ENCODE data around the gene AFTPH.
A peak's percentile ranks its signal among the peaks of the same experiment; 100 is the strongest.

The AFTPH gene

GRCh38 chr2:64488050-64488974, 35.8 kb upstream of the AFTPH start:
- H3K4me1 ChIP-seq (ENCODE audit: control insufficient read depth, insufficient read depth, low read length) = no peaks in the 10 kb centered on the region
- H3K4me3 ChIP-seq (ENCODE audit: low read depth, low read length) = no peak overlapping the region
- H3K9me3 ChIP-seq (ENCODE audit: control insufficient read depth, insufficient read depth, low read depth, low read length) = no peaks in the 10 kb centered on the region
- CTCF ChIA-PET = interaction anchor here (0.5 to 5.9 kb wide), 45 partner anchors 8 to 439 kb away, joined by 3 to 155 read pairs (median 5); partner anchors contain the start of gene AFTPH
- POLR2A ChIA-PET = interaction anchor here (1.0 kb wide), 1 partner anchor 158 kb away, joined by 4 read pairs; no protein-coding TSS in a partner anchor
- no peak for TF ChIP-seq ZNF548 (tag by site-specific recombination; IDR thresholded peaks at IDR 0.05)
- TF ChIP-seq PRDM10 (tag by site-specific recombination; IDR thresholded peaks at IDR 0.05) = peak; percentile 47; the same call in 1 of the 2 replicates
- TF ChIP-seq CTCF (tag by site-specific recombination; IDR thresholded peaks at IDR 0.05) = peak; percentile 47
- no peak for TF ChIP-seq SP7 (tag by site-specific recombination; IDR thresholded peaks at IDR 0.05)
- peak; percentile 68 for TF ChIP-seq ZNF654 (tag by site-specific recombination; IDR thresholded peaks at IDR 0.05; ENCODE audit: low read depth)
- H3K36me3 ChIP-seq (ENCODE audit: control insufficient read depth in 2 of 2, insufficient read depth in 1 of 2, low read length in 2 of 2) = no peaks in the 10 kb centered on the region
- H3K27ac ChIP-seq (ENCODE audit: extremely low read depth, low read depth, low read length) = no peak overlapping the region

- TF ChIP-seq KLF16 (tag by site-specific recombination; IDR thresholded peaks at IDR 0.05) (no peak), ZNF571 (tag by site-specific recombination; IDR thresholded peaks at IDR 0.05) (no peak), ZNF623 (tag by site-specific recombination; IDR thresholded peaks at IDR 0.05) (no peak), ZNF549 (tag by site-specific recombination; IDR thresholded peaks at IDR 0.05) (no peak), BCL11B (tag by site-specific recombination; IDR thresholded peaks at IDR 0.05; ENCODE audit: low read depth) (no peak), ZFHX2 (tag by site-specific recombination; conservative IDR thresholded peaks at IDR 0.05) (no peak), ZNF610 (tag by site-specific recombination; IDR thresholded peaks at IDR 0.05; ENCODE audit: borderline replicate concordance) (no peak), BCL6B (tag by site-specific recombination; IDR thresholded peaks at IDR 0.05) (no peak), ZNF529 (tag by site-specific recombination; IDR thresholded peaks at IDR 0.05; ENCODE audit: insufficient replicate concordance) (no peak), FEZF1 (tag by site-specific recombination; IDR thresholded peaks at IDR 0.05) (no peak), ZNF768 (tag by site-specific recombination; IDR thresholded peaks at IDR 0.05) (no peak), ZNF280D (tag by site-specific recombination; IDR thresholded peaks at IDR 0.05) (no peak)
- no peak overlapping the region for H3K4me3 ChIP-seq (ENCODE audit: low read depth, low read length)
- no peaks in the 10 kb centered on the region for H3K36me3 ChIP-seq (ENCODE audit: control insufficient read depth in 2 of 2, insufficient read depth in 1 of 2, low read length in 2 of 2)
- H3K27ac ChIP-seq (ENCODE audit: extremely low read depth, low read depth, low read length) = no peak overlapping the region
- H3K4me1 ChIP-seq (ENCODE audit: control insufficient read depth, insufficient read depth, low read length) = no peaks in the 10 kb centered on the region
- no peaks in the 10 kb centered on the region for H3K9me3 ChIP-seq (ENCODE audit: control insufficient read depth, insufficient read depth, low read depth, low read length)
- POLR2A ChIA-PET = interaction anchor here (1.1 kb wide), 1 partner anchor 15 kb away, joined by 3 read pairs; no protein-coding TSS in a partner anchor
- CTCF ChIA-PET = interaction anchor here (0.5 to 5.9 kb wide), 4 partner anchors 62 to 378 kb away, joined by 3 to 155 read pairs (median 4); no protein-coding TSS in a partner anchor
Measured at GRCh38 chr2:64489081-64489751, 34.9 kb upstream of the AFTPH start.
